Panc1 (cell line): ENCODE measurements around the gene TCF25.

Experiments
- POLR2AphosphoS5 ChIP-seq: IDR thresholded peaks from 2 replicates; pipeline ENCODE4 v1.6.1; 2012; ENCODE audit warnings: mild to moderate bottlenecking, low read depth, low read length, moderate library complexity
- SIN3A ChIP-seq: IDR thresholded peaks from 2 replicates; pipeline ENCODE4 v1.6.1; 2012; ENCODE audit warnings: low read depth, mild to moderate bottlenecking, low read length, moderate library complexity, borderline replicate concordance; ENCODE audit not compliant: insufficient read depth
- TCF7L2 ChIP-seq: IDR thresholded peaks from 2 replicates; pipeline ENCODE4 v1.6.1; 2011; ENCODE audit warnings: mild to moderate bottlenecking, low read depth, low read length, inconsistent platforms
- TF ChIP-seq, protein P1 (sequence below): fragments of 450-650 bp; IDR thresholded peaks from 2 replicates; pipeline ENCODE4 v1.5.1; 2017; ENCODE audit warnings: mild to moderate bottlenecking
- TF ChIP-seq, protein P2 (sequence below), 2 experiments: IDR thresholded peaks; 2 replicates each; pipeline ENCODE4 v1.6.1; 2011 to 2012; ENCODE audit warnings: low read depth in 2 of 2, control low read depth in 1 of 2, low read length in 1 of 2, mild to moderate bottlenecking in 1 of 2, moderate library complexity in 1 of 2; ENCODE audit not compliant: insufficient read depth in 1 of 2

DNA sequence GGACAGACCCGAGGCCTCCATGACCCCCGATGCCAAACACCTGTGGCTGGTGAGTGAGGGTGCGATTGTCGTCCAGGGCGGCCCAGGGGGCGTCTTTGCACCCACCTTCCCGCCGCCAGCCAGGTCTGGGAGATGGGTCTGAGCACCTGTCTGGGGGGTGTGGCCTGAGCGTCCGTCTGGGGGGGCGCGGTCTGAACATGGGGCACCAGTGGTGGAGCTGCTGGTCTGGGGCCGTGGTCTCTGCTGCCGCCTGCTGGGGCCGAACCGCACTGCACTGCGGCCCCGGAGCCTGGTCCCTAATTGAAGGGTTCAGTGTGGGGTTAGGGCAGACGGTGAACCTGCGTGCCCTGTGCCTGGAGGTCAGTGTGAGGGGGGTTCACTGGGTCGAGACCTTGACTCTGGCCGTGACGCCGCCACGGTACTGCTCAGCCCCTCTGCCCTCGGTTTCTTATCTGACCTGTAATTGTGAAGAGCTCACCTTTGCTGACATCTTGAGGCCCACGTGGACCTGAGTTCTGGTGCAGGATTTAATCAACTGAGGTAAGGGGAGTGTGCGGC lies 12.6 kb upstream of the TCF25 start:
- TF ChIP-seq POLR2AphosphoS5 = no peak
- TF ChIP-seq, protein P1, sequence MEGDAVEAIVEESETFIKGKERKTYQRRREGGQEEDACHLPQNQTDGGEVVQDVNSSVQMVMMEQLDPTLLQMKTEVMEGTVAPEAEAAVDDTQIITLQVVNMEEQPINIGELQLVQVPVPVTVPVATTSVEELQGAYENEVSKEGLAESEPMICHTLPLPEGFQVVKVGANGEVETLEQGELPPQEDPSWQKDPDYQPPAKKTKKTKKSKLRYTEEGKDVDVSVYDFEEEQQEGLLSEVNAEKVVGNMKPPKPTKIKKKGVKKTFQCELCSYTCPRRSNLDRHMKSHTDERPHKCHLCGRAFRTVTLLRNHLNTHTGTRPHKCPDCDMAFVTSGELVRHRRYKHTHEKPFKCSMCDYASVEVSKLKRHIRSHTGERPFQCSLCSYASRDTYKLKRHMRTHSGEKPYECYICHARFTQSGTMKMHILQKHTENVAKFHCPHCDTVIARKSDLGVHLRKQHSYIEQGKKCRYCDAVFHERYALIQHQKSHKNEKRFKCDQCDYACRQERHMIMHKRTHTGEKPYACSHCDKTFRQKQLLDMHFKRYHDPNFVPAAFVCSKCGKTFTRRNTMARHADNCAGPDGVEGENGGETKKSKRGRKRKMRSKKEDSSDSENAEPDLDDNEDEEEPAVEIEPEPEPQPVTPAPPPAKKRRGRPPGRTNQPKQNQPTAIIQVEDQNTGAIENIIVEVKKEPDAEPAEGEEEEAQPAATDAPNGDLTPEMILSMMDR = peak; percentile 98
- TF ChIP-seq, protein P2, sequence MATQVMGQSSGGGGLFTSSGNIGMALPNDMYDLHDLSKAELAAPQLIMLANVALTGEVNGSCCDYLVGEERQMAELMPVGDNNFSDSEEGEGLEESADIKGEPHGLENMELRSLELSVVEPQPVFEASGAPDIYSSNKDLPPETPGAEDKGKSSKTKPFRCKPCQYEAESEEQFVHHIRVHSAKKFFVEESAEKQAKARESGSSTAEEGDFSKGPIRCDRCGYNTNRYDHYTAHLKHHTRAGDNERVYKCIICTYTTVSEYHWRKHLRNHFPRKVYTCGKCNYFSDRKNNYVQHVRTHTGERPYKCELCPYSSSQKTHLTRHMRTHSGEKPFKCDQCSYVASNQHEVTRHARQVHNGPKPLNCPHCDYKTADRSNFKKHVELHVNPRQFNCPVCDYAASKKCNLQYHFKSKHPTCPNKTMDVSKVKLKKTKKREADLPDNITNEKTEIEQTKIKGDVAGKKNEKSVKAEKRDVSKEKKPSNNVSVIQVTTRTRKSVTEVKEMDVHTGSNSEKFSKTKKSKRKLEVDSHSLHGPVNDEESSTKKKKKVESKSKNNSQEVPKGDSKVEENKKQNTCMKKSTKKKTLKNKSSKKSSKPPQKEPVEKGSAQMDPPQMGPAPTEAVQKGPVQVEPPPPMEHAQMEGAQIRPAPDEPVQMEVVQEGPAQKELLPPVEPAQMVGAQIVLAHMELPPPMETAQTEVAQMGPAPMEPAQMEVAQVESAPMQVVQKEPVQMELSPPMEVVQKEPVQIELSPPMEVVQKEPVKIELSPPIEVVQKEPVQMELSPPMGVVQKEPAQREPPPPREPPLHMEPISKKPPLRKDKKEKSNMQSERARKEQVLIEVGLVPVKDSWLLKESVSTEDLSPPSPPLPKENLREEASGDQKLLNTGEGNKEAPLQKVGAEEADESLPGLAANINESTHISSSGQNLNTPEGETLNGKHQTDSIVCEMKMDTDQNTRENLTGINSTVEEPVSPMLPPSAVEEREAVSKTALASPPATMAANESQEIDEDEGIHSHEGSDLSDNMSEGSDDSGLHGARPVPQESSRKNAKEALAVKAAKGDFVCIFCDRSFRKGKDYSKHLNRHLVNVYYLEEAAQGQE (IDR thresholded peaks at IDR 0.05; ENCODE audit: insufficient read depth in 1 of 2, low read depth in 2 of 2, low read length in 1 of 2) = no peak
- TF ChIP-seq TCF7L2 = no peak
- no peak for TF ChIP-seq SIN3A
